Osteocyte (in vitro differentiated cells): ENCODE measurements around the gene SPECC1. TPM values are rescaled to one million over a fixed set of nuclear protein-coding genes. Genes with fewer than 3 reads are reported as not detected.
"Not testable (repeated sequence)": the region's sequence is repeated elsewhere in the genome, so short reads cannot be mapped to it uniquely, and the experiment has no call there.

Source experiments
- DNase-seq: peaks from one replicate; pipeline ENCODE4 v3.0.0; 2021; ENCODE audit warnings: mixed read lengths; ENCODE audit not compliant: unreplicated experiment; ENCODE audit errors: extremely low spot score
- H3K27ac Mint-ChIP-seq: one replicate; pipeline ENCODE4 v1.8.0; 2021; ENCODE audit warnings: mild to moderate bottlenecking, mixed read lengths; ENCODE audit not compliant: unreplicated experiment
- H3K27me3 Mint-ChIP-seq: one replicate; pipeline ENCODE4 v1.8.0; 2021; ENCODE audit warnings: mixed read lengths; ENCODE audit not compliant: unreplicated experiment
- H3K36me3 Mint-ChIP-seq: one replicate; pipeline ENCODE4 v1.8.0; 2021; ENCODE audit warnings: mixed read lengths; ENCODE audit not compliant: unreplicated experiment
- H3K4me1 Mint-ChIP-seq: one replicate; pipeline ENCODE4 v1.8.0; 2021; ENCODE audit warnings: mixed read lengths; ENCODE audit not compliant: unreplicated experiment
- H3K4me3 Mint-ChIP-seq: one replicate; pipeline ENCODE4 v1.8.0; 2021; ENCODE audit warnings: mild to moderate bottlenecking, moderate library complexity, mixed read lengths; ENCODE audit not compliant: unreplicated experiment
- H3K9me3 Mint-ChIP-seq: one replicate; pipeline ENCODE4 v1.8.0; 2021; ENCODE audit warnings: mixed read lengths; ENCODE audit not compliant: unreplicated experiment
- CTCF ChIP-seq: fragments of 200-600 bp; sonication (generic); IDR thresholded peaks from 2 replicates; pipeline ENCODE4 v1.5.0; 2021; ENCODE audit warnings: antibody characterized with exemption, mild to moderate bottlenecking, moderate library complexity
- total RNA-seq: library from RNA; stranded (reverse); gene quantifications from 2 replicates; pipeline ENCODE4 v1.2.1, GENCODE V29; 2021

Gene SPECC1
- total RNA-seq, 1 donor from 2014 or later, result 12.1 TPM

DNA sequence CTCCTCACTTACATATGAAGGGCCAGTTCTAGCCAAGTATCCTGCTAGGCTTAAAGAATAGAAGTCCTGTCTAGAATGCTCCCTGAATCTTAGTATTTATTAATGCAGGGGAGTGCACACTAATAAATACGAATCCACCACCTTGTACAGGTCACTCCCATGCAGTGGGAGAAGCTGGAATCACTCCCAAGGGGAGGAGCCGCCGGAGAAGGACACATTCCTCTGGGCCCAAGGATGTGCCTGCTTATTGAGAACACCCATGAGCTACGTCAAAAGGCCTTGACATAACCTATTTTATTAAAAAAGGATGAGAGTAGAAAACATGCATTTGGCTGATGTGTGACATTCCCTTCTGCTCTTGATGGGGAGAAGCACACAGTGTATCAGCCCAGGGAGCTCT, 223.5 kb downstream of the SPECC1 start:
- Mint-ChIP-seq H3K4me3 (no peak overlapping the region), H3K9me3 (no peaks in the 10 kb centered on the region), H3K36me3 (no peaks in the 10 kb centered on the region), H3K27ac (no peak overlapping the region), H3K27me3 (no peaks in the 10 kb centered on the region), H3K4me1 (no peaks in the 10 kb centered on the region)
- no peak for TF ChIP-seq CTCF
- DNase-seq, result no peak

DNA sequence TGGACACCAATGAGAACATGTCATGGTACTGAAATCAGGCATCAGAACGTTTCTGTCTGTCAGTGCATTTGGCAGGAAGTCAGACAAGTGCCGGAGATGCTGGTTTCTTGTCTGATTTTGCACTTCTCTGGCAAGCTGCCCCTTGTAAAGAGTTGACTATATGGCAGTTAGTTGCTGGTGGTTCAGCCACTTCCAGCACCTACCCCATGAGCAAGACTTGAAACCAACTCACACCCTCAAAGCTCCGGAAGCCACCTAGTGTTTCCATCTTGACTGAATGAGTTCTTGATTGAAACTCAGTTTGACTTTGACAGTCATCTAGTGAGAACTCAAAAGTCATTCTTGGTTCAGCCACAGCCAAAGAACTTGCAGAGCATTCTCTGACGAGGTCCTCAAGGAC, 225.1 kb downstream of the SPECC1 start:
- Mint-ChIP-seq H3K9me3 (no peaks in the 10 kb centered on the region), H3K4me3 (no peak overlapping the region), H3K27ac (no peak overlapping the region), H3K27me3 (no peaks in the 10 kb centered on the region), H3K36me3 (no peaks in the 10 kb centered on the region), H3K4me1 (no peaks in the 10 kb centered on the region)
- no peak for DNase-seq
- no peak for TF ChIP-seq CTCF

GRCh38 chr17:20235747-20236146, 226.6 kb downstream of the SPECC1 start:
- Mint-ChIP-seq H3K27me3 (no peaks in the 10 kb centered on the region), H3K27ac (no peak overlapping the region), H3K9me3 (no peaks in the 10 kb centered on the region), H3K4me3 (no peak overlapping the region), H3K4me1 (no peaks in the 10 kb centered on the region), H3K36me3 (no peaks in the 10 kb centered on the region)
- no peak for TF ChIP-seq CTCF
- no peak for DNase-seq

- no peak for DNase-seq
- Mint-ChIP-seq H3K27ac (no peak overlapping the region), H3K27me3 (no peaks in the 10 kb centered on the region), H3K9me3 (no peaks in the 10 kb centered on the region), H3K4me1 (no peaks in the 10 kb centered on the region), H3K4me3 (no peak overlapping the region), H3K36me3 (no peaks in the 10 kb centered on the region)
- TF ChIP-seq CTCF, result no peak
Observed at GRCh38 chr17:20236578-20237227, 227.5 kb downstream of the SPECC1 start.

- not testable (repeated sequence) for H3K27me3 Mint-ChIP-seq, H3K4me3 Mint-ChIP-seq, H3K9me3 Mint-ChIP-seq, H3K4me1 Mint-ChIP-seq, H3K36me3 Mint-ChIP-seq, DNase-seq, H3K27ac Mint-ChIP-seq
Observed at GRCh38 chr17:20239776-20240175, 230.6 kb downstream of the SPECC1 start.

DNA sequence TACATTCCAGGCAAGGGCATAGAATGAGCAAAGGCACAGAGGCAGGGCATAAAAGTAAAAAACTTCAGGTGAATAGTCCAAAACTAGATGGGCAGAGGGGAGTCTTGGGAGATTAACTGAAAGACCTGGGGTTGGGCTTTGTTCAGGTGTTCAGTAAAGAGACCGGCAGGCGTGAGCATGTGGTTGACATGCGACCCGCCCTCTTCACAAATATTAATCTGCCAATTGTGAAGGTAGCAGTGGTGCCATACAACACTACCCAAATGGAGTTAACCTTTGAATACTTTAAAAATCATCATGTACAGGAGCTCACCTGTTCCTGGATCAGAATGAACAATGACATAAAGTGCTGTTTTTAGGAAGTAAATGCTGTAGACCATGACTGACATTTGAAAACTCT, 232.7 kb downstream of the SPECC1 start:
- no peaks in the 10 kb centered on the region for H3K27me3 Mint-ChIP-seq
- peaks cover 5% of the 10 kb centered on the region for H3K36me3 Mint-ChIP-seq
- H3K9me3 Mint-ChIP-seq, result no peaks in the 10 kb centered on the region
- no peak overlapping the region for H3K4me3 Mint-ChIP-seq
- TF ChIP-seq CTCF, result no peak
- H3K4me1 Mint-ChIP-seq, result no peaks in the 10 kb centered on the region
- no peak overlapping the region for H3K27ac Mint-ChIP-seq
- no peak for DNase-seq
